Measurements from ENCODE around the gene ZC2HC1B. TPM values are rescaled to one million over a fixed set of nuclear protein-coding genes. Genes with fewer than 3 reads are reported as not detected.

The ZC2HC1B gene
- total and polyA plus RNA-seq, 10 of the 15 experiments (the other 5 are each of a cell fraction or from before 2014, with no cell fraction given): 0.09 to 0.36 (median 0.31) TPM; not detected in 5

DNA sequence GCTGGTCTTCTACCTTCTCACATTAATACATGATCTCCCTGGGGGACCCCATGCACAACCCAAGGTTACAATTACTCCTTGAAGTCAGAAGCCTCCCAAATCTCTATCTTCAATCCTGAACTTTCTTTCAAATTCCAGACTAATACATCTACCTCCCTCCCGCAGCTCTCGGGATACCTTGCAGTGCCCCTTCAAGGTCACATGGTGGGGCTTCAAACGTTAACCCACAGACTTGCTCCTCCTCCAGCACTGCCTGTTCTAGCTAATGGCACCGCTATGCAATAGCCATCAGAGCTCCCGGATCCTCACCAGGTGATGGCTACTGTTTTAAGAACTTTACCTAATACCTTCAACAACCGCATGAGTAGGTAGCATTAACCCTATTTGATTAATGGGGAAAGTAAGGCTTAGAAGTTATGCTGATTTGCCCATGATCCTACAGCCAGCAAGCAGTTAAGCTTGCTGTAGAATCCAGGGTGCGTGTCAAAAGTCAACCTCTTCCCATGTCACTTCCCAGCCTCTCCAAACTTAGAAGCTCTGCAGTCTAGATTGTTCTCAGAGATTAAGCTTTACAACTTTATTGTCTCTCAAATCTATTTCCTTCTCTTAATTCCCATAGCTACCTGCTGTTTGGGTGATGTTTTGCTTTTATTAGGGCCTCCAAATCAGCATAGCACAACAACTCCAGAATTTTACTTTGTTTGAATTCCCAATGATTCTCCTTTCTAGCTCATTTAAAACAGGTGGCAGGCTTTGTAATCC lies 99.1 kb downstream of the ZC2HC1B start:
- Histone ChIP-seq H3K36me3 (ENCODE audit: control insufficient read depth in 2 of 2, insufficient read depth in 2 of 2, low read length in 1 of 2) (peaks cover 0 to 3% of the 10 kb centered on the region in 2 experiments; a peak in 2 of 4 replicates), H3K79me2 (ENCODE audit: control insufficient read depth, insufficient read depth, low read length) (no peaks in the 10 kb centered on the region), H3K4me1 (ENCODE audit: control insufficient read depth, insufficient read depth, low read length) (no peaks in the 10 kb centered on the region), H3K4me2 (ENCODE audit: control insufficient read depth, insufficient read depth) (no peak overlapping the region), H2AFZ (ENCODE audit: control insufficient read depth, low read depth, low read length) (no peak overlapping the region), H3K27me3 (replicated peaks in 1 of 2; ENCODE audit: control insufficient read depth in 2 of 2, insufficient read depth in 2 of 2, low read length in 1 of 2) (no peaks in the 10 kb centered on the region), H3K4me3 (no peak overlapping the region), H3K27ac (ENCODE audit: control insufficient read depth, insufficient read depth) (no peak overlapping the region), H3K9me3 (replicated peaks; ENCODE audit: control insufficient read depth, insufficient read depth, low read length) (no peaks in the 10 kb centered on the region), H4K20me1 (ENCODE audit: control insufficient read depth, insufficient read depth) (no peaks in the 10 kb centered on the region), H3K9ac (ENCODE audit: control insufficient read depth, insufficient read depth, low read length) (no peak overlapping the region)
- SMC1A ChIA-PET (ENCODE audit: uncharacterized antibody, unreplicated experiment): interaction anchor here (1.1 to 1.5 kb wide), 2 partner anchors 21 to 50 kb away, joined by 3 to 5 read pairs; no protein-coding TSS in a partner anchor
- POLR2A ChIA-PET: no interaction called here
- no TSS peak for BruUV-seq (replicated peaks)
- RAD21 ChIA-PET (ENCODE audit: unreplicated experiment): no interaction called here
- 85% methylated on average over 7 of the region's 7 CpGs for WGBS (ENCODE audit: insufficient coverage, insufficient replicate concordance, low lambda C conversion rate, missing lambda C conversion rate)
- in situ Hi-C loops (cut with MboI): no loop called here
- CTCF ChIA-PET: interaction anchor here (0.9 to 2.3 kb wide), 5 partner anchors 20 to 388 kb away, joined by 4 to 15 read pairs (median 7); no protein-coding TSS in a partner anchor
- ATAC-seq (no peak), FAIRE-seq (no peak), DNase-seq (ENCODE audit: low read depth, low spot score) (no peak)
- TF ChIP-seq CBX3 (IDR thresholded peaks at IDR 0.05; ENCODE audit: borderline replicate concordance, low read depth) (no peak), SREBF1 (IDR thresholded peaks at IDR 0.05; ENCODE audit: low read length) (no peak), SPI1 (IDR thresholded peaks at IDR 0.05; ENCODE audit: borderline replicate concordance, insufficient read depth, low read depth, low read length) (no peak), RUNX3 (IDR thresholded peaks at IDR 0.05; ENCODE audit: low read length) (no peak)
- TF ChIP-seq, protein P1, sequence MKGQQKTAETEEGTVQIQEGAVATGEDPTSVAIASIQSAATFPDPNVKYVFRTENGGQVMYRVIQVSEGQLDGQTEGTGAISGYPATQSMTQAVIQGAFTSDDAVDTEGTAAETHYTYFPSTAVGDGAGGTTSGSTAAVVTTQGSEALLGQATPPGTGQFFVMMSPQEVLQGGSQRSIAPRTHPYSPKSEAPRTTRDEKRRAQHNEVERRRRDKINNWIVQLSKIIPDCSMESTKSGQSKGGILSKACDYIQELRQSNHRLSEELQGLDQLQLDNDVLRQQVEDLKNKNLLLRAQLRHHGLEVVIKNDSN (IDR thresholded peaks at IDR 0.05; ENCODE audit: borderline replicate concordance, extremely low read length, insufficient read depth, low read depth, low read length): no peak
- intact Hi-C loops (cut with micrococcal nuclease; ENCODE audit: unreplicated experiment): no loop called here

DNA sequence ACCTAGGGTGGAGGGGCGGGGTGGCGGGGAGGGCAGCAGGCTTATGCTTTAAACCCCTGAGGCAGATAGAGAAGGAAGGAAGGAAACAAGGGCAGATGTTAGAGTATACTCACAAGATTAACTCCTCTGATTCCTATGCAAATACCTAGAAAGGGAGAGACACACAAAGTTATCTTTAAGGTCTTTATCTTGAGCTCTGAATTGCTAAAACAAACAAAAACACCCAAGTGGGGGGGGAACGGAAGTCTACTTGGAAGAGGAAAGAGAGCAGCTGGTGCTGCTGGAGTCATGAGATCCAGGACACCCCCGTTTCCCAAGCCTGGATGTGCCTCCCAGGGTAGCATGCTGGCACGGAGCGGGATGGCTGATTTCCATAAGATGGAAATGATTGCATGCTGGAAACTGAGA lies 100.4 kb downstream of the ZC2HC1B start:
- H3K9ac ChIP-seq (ENCODE audit: control insufficient read depth, insufficient read depth, low read length): no peak overlapping the region
- H3K27me3 ChIP-seq (replicated peaks in 1 of 2; ENCODE audit: control insufficient read depth in 2 of 2, insufficient read depth in 2 of 2, low read length in 1 of 2): no peaks in the 10 kb centered on the region
- CTCF ChIA-PET: interaction anchor here (2.3 kb wide), 1 partner anchor 25 kb away, joined by 15 read pairs; no protein-coding TSS in a partner anchor
- DNase-seq (ENCODE audit: low read depth, low spot score) (no peak), FAIRE-seq (no peak), ATAC-seq (no peak)
- H3K79me2 ChIP-seq (ENCODE audit: control insufficient read depth, insufficient read depth, low read length): no peaks in the 10 kb centered on the region
- RAD21 ChIA-PET (ENCODE audit: unreplicated experiment): no interaction called here
- intact Hi-C loops (cut with micrococcal nuclease; ENCODE audit: unreplicated experiment): no loop called here
- POLR2A ChIA-PET: no interaction called here
- in situ Hi-C loops (cut with MboI): no loop called here
- peaks cover 0 to 3% of the 10 kb centered on the region in 2 experiments; a peak in 2 of 4 replicates for H3K36me3 ChIP-seq (ENCODE audit: control insufficient read depth in 2 of 2, insufficient read depth in 2 of 2, low read length in 1 of 2)
- no peaks in the 10 kb centered on the region for H3K9me3 ChIP-seq (replicated peaks; ENCODE audit: control insufficient read depth, insufficient read depth, low read length)
- SMC1A ChIA-PET (ENCODE audit: uncharacterized antibody, unreplicated experiment): no interaction called here
- BruUV-seq (replicated peaks): no TSS peak
- H4K20me1 ChIP-seq (ENCODE audit: control insufficient read depth, insufficient read depth): no peaks in the 10 kb centered on the region
- H3K4me3 ChIP-seq: no peak overlapping the region
- no peak overlapping the region for H2AFZ ChIP-seq (ENCODE audit: control insufficient read depth, low read depth, low read length)
- no peaks in the 10 kb centered on the region for H3K4me1 ChIP-seq (ENCODE audit: control insufficient read depth, insufficient read depth, low read length)
- no peak overlapping the region for H3K27ac ChIP-seq (ENCODE audit: control insufficient read depth, insufficient read depth)
- no peak overlapping the region for H3K4me2 ChIP-seq (ENCODE audit: control insufficient read depth, insufficient read depth)
- 76% methylated on average over 6 of the region's 6 CpGs for WGBS (ENCODE audit: insufficient coverage, insufficient replicate concordance, low lambda C conversion rate, missing lambda C conversion rate)
- TF ChIP-seq TCF7 (IDR thresholded peaks at IDR 0.05; ENCODE audit: borderline replicate concordance) (no peak), RFX5 (IDR thresholded peaks at IDR 0.05; ENCODE audit: low read depth, low read length) (no peak), BACH1 (IDR thresholded peaks at IDR 0.05; ENCODE audit: borderline replicate concordance) (no peak)
- TF ChIP-seq, protein P2, sequence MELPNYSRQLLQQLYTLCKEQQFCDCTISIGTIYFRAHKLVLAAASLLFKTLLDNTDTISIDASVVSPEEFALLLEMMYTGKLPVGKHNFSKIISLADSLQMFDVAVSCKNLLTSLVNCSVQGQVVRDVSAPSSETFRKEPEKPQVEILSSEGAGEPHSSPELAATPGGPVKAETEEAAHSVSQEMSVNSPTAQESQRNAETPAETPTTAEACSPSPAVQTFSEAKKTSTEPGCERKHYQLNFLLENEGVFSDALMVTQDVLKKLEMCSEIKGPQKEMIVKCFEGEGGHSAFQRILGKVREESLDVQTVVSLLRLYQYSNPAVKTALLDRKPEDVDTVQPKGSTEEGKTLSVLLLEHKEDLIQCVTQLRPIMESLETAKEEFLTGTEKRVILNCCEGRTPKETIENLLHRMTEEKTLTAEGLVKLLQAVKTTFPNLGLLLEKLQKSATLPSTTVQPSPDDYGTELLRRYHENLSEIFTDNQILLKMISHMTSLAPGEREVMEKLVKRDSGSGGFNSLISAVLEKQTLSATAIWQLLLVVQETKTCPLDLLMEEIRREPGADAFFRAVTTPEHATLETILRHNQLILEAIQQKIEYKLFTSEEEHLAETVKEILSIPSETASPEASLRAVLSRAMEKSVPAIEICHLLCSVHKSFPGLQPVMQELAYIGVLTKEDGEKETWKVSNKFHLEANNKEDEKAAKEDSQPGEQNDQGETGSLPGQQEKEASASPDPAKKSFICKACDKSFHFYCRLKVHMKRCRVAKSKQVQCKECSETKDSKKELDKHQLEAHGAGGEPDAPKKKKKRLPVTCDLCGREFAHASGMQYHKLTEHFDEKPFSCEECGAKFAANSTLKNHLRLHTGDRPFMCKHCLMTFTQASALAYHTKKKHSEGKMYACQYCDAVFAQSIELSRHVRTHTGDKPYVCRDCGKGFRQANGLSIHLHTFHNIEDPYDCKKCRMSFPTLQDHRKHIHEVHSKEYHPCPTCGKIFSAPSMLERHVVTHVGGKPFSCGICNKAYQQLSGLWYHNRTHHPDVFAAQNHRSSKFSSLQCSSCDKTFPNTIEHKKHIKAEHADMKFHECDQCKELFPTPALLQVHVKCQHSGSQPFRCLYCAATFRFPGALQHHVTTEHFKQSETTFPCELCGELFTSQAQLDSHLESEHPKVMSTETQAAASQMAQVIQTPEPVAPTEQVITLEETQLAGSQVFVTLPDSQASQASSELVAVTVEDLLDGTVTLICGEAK (IDR thresholded peaks at IDR 0.05; ENCODE audit: borderline replicate concordance): no peak
